Hematopoietic multipotent progenitor cell (in vitro differentiated cells): ENCODE measurements around the gene SLC38A9. TPM values are rescaled to one million over a fixed set of nuclear protein-coding genes. Genes with fewer than 3 reads are reported as not detected.
A peak's percentile ranks its signal among the peaks of the same experiment; 100 is the strongest.
"Not testable (repeated sequence)": the region's sequence is repeated elsewhere in the genome, so short reads cannot be mapped to it uniquely, and the experiment has no call there.

Experiments
- DNase-seq, 3 donors: peaks; one replicate each; pipeline ENCODE4 v3.0.0-alpha.2; 2011 to 2015; ENCODE audit warnings: low read depth in 2 of 3, low spot score in 2 of 3
- total RNA-seq: library from RNA; depleted of rRNA; stranded (reverse); fragments of >200 nt; gene quantifications from one replicate; pipeline ENCODE4 v1.2.3, GENCODE V29; 2012

Gene SLC38A9
- total RNA-seq, 1 donor = 18.9 TPM

- no peak for DNase-seq
Measured at GRCh38 chr5:55620009-55620765, 91.9 kb downstream of the SLC38A9 start.

- no peak for DNase-seq
Measured at GRCh38 chr5:55618318-55618717, 93.8 kb downstream of the SLC38A9 start.

GRCh38 chr5:55613112-55613868, 98.8 kb downstream of the SLC38A9 start:
- DNase-seq = no peak

GRCh38 chr5:55610542-55610941, 101.6 kb downstream of the SLC38A9 start:
- no peak for DNase-seq

- no peak for DNase-seq
Measured at GRCh38 chr5:55609413-55609812, 102.7 kb downstream of the SLC38A9 start.

GRCh38 chr5:55608595-55609349, 103.4 kb downstream of the SLC38A9 start:
- DNase-seq = no peak

- not testable (repeated sequence) for DNase-seq
Measured at GRCh38 chr5:55607309-55607708, 104.8 kb downstream of the SLC38A9 start.

GRCh38 chr5:55604611-55605067, 107.5 kb downstream of the SLC38A9 start:
- no peak for DNase-seq

- no peak for DNase-seq
Measured at GRCh38 chr5:55603922-55604321, 108.2 kb downstream of the SLC38A9 start.

GRCh38 chr5:55601628-55602027, 110.5 kb downstream of the SLC38A9 start:
- DNase-seq = no peak

- DNase-seq = no peak
Measured at GRCh38 chr5:55601204-55601618, 110.9 kb downstream of the SLC38A9 start.

GRCh38 chr5:55600497-55601203, 111.5 kb downstream of the SLC38A9 start:
- peak in 1 of 3 donors; percentile 33 for DNase-seq

GRCh38 chr5:55600086-55600485, 112.0 kb downstream of the SLC38A9 start:
- no peak for DNase-seq

- no peak for DNase-seq
Measured at GRCh38 chr5:55599148-55600050, 112.7 kb downstream of the SLC38A9 start.

- no peak for DNase-seq
Measured at GRCh38 chr5:55597014-55597981, 114.8 kb downstream of the SLC38A9 start.

- DNase-seq = no peak
Measured at GRCh38 chr5:55594671-55595070, 117.5 kb downstream of the SLC38A9 start.

GRCh38 chr5:55593115-55593472, 119.0 kb downstream of the SLC38A9 start:
- no peak for DNase-seq

GRCh38 chr5:55592388-55593114, 119.6 kb downstream of the SLC38A9 start:
- no peak for DNase-seq
